DND-41 (cell line): Measurements from ENCODE around the gene ICA1L.

Source experiments
- ATAC-seq: fragments of 200-7000 bp; cut with Tn5 transposase; 3 replicates; pipeline ENCODE4 v1.9.1; 2021; ENCODE audit warnings: low read depth; ENCODE audit not compliant: insufficient read depth
- DNase-seq: peaks from one replicate; pipeline ENCODE4 v3.0.0-alpha.2; 2020
- H2AFZ ChIP-seq: 2 replicates; pipeline ENCODE4 v1.6.0; 2012; ENCODE audit warnings: low read depth, low read length
- H3K27ac ChIP-seq: 2 replicates; pipeline ENCODE4 v1.5.1; 2012; ENCODE audit warnings: low read length, inconsistent platforms
- H3K27me3 ChIP-seq: fragments of 200-600 bp; sonication (generic); 2 replicates; pipeline ENCODE4 v1.6.0; 2012; ENCODE audit warnings: low read length, mild to moderate bottlenecking, inconsistent platforms; ENCODE audit not compliant: insufficient read depth, poor library complexity
- H3K36me3 ChIP-seq: 2 replicates; pipeline ENCODE4 v1.5.1; 2012; ENCODE audit warnings: low read length, inconsistent platforms; ENCODE audit not compliant: insufficient read depth
- H3K4me1 ChIP-seq: 2 replicates; pipeline ENCODE4 v1.5.1; 2012; ENCODE audit warnings: mild to moderate bottlenecking, low read length; ENCODE audit not compliant: insufficient read depth
- H3K4me2 ChIP-seq: 2 replicates; pipeline ENCODE4 v1.6.0; 2012; ENCODE audit warnings: mild to moderate bottlenecking, moderate library complexity, low read length, inconsistent platforms; ENCODE audit not compliant: insufficient read depth
- H3K4me3 ChIP-seq, 2 experiments: fragments of 200-600 bp in 1 of 2; shearing (Covaris generic) in 1 of 2; 2 replicates each; pipeline ENCODE4 v1.5.1; 2012 to 2016; ENCODE audit warnings: inconsistent platforms in 2 of 2, low read length in 2 of 2, mild to moderate bottlenecking in 2 of 2, low read depth in 1 of 2, moderate library complexity in 1 of 2
- H3K79me2 ChIP-seq: 2 replicates; pipeline ENCODE4 v1.6.0; 2012; ENCODE audit warnings: low read length, inconsistent platforms; ENCODE audit not compliant: insufficient read depth
- H3K9ac ChIP-seq: 2 replicates; pipeline ENCODE4 v1.6.0; 2012; ENCODE audit warnings: low read depth, mild to moderate bottlenecking, inconsistent platforms, low read length, moderate library complexity
- H3K9me3 ChIP-seq: 2 replicates; pipeline ENCODE4 v1.5.1; 2012; ENCODE audit warnings: low read length, moderate library complexity, mild to moderate bottlenecking, inconsistent platforms; ENCODE audit not compliant: insufficient read depth, severe bottlenecking
- H4K20me1 ChIP-seq: 2 replicates; pipeline ENCODE4 v1.6.0; 2012; ENCODE audit warnings: low read length; ENCODE audit not compliant: insufficient read depth
- EZH2 ChIP-seq: IDR thresholded peaks from 3 replicates; pipeline ENCODE4 v1.6.1; 2012; ENCODE audit warnings: borderline replicate concordance, low read depth, mild to moderate bottlenecking, moderate library complexity, low read length, inconsistent platforms; ENCODE audit not compliant: severe bottlenecking
- TF ChIP-seq, protein P1 (sequence below): IDR thresholded peaks from 2 replicates; pipeline ENCODE4 v1.5.1; 2012; ENCODE audit warnings: borderline replicate concordance, low read length, moderate library complexity, mild to moderate bottlenecking; ENCODE audit not compliant: poor library complexity, severe bottlenecking; ENCODE audit errors: extremely low read depth

ICA1L gene

DNA sequence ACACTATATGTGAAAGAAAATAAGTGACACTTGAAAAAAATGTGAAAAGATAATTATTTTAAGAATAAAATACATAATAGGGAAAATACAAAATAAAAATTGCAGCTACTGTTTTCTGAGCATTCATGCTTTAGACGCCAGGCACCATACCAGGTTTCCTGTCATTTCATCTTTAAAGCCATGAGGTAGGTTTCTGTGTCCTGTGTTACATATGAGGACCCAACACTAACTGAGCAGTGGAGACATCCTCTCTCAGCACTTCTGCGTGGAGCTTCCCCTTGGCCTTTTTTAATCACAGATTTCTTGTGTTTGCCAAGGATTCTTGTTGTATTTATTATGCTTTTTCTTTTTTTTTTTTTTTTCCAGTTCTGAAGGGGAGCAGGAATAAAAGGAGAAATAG is 119.5 kb downstream of the ICA1L start:
- H3K4me1 ChIP-seq, result no peaks in the 10 kb centered on the region
- H3K36me3 ChIP-seq, result peaks cover 5% of the 10 kb centered on the region
- no peaks in the 10 kb centered on the region for H3K9me3 ChIP-seq
- no peak overlapping the region for H3K4me2 ChIP-seq
- no peaks in the 10 kb centered on the region for H4K20me1 ChIP-seq
- no peaks in the 10 kb centered on the region for H3K27me3 ChIP-seq
- ATAC-seq, result no peak
- H3K4me3 ChIP-seq, result no peak overlapping the region
- H3K27ac ChIP-seq, result no peak overlapping the region
- TF ChIP-seq, protein P1, sequence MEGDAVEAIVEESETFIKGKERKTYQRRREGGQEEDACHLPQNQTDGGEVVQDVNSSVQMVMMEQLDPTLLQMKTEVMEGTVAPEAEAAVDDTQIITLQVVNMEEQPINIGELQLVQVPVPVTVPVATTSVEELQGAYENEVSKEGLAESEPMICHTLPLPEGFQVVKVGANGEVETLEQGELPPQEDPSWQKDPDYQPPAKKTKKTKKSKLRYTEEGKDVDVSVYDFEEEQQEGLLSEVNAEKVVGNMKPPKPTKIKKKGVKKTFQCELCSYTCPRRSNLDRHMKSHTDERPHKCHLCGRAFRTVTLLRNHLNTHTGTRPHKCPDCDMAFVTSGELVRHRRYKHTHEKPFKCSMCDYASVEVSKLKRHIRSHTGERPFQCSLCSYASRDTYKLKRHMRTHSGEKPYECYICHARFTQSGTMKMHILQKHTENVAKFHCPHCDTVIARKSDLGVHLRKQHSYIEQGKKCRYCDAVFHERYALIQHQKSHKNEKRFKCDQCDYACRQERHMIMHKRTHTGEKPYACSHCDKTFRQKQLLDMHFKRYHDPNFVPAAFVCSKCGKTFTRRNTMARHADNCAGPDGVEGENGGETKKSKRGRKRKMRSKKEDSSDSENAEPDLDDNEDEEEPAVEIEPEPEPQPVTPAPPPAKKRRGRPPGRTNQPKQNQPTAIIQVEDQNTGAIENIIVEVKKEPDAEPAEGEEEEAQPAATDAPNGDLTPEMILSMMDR, result no peak
- no peak for TF ChIP-seq EZH2
- no peak overlapping the region for H2AFZ ChIP-seq
- H3K9ac ChIP-seq, result no peak overlapping the region
- DNase-seq, result no peak
- no peaks in the 10 kb centered on the region for H3K79me2 ChIP-seq

DNA sequence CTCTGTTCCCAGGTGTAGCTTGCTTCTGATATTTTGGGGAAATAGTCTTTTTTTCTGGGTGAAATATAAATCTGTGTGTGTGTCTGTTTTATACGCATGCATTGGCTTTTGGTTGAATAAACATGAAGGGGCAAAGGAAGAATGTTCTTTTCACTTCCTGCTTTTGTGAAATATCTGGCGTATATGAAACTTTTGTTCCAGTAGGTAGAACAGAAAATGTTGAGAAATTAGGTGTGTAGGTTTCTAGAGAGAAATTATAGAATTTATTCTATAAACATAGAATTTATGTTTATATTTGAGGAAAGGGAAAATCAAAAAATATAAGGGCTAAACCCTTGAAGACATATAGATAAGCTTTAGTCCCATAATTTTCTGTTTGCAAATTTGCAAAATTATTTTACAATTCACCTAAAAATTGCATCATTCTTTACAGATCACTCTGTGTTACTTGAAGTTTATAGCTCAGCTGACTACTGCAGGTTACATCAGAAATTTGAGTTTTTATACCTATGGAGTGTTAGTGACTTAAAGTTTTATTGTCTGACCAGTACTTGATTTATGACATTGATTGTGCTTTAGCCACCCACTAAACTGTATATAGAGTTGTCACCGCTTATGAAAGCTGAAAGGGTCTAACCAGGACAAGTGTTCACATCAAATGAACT is 120.7 kb downstream of the ICA1L start:
- H4K20me1 ChIP-seq, result no peaks in the 10 kb centered on the region
- no peaks in the 10 kb centered on the region for H3K36me3 ChIP-seq
- no peaks in the 10 kb centered on the region for H3K4me1 ChIP-seq
- no peaks in the 10 kb centered on the region for H3K9me3 ChIP-seq
- DNase-seq (no peak), ATAC-seq (no peak)
- no peak overlapping the region for H3K9ac ChIP-seq
- no peak for TF ChIP-seq EZH2
- no peaks in the 10 kb centered on the region for H3K79me2 ChIP-seq
- no peak overlapping the region for H3K27ac ChIP-seq
- no peak overlapping the region for H2AFZ ChIP-seq
- no peak overlapping the region for H3K4me3 ChIP-seq
- H3K27me3 ChIP-seq, result no peaks in the 10 kb centered on the region
- H3K4me2 ChIP-seq, result no peak overlapping the region

DNA sequence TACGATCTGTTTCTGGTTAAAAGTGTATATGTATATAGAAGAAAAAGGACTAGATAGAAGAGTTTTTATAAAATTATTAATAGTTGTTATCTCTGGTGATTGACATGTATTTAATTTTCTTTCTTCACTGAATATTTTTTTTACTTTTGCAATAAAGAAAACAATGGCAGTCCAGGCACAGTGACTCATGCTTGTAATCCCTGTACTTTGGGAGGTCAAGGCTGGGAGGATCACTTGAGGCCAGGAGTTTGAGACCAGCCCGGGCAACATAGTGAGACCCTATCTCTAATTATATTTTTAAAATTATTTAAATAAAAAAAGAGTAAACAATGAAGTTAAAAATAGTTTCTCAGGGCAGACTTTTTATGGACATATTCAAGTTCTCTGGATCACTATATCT is 122.1 kb downstream of the ICA1L start:
- TF ChIP-seq, protein P1, result no peak
- TF ChIP-seq EZH2, result no peak
- no peak for ATAC-seq

DNA sequence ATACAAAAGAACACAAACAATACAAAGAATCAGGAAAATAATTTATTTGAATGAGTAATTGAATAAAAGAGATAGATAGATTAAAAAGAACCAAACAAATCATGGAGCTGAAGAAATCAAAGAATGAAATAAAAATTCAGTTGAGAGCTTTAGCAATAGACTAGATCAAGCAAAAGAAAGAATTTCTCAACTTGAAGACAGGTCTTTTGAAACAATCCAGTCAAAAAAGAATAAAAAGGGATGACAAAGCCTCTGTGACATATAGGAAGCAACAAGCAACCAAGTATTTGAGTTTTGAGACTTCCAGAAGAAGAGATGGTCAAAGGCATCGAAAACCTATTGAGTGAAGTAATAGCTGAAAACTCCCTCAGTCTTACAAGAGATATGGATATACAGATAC is 128.0 kb downstream of the ICA1L start:
- H3K27me3 ChIP-seq, result no peaks in the 10 kb centered on the region
- DNase-seq (no peak), ATAC-seq (no peak)
- H3K4me3 ChIP-seq, result no peak overlapping the region
- H3K36me3 ChIP-seq, result peaks cover 26% of the 10 kb centered on the region
- no peak overlapping the region for H3K27ac ChIP-seq
- H3K79me2 ChIP-seq, result no peaks in the 10 kb centered on the region
- H3K4me1 ChIP-seq, result no peaks in the 10 kb centered on the region
- TF ChIP-seq, protein P1, result no peak
- no peak for TF ChIP-seq EZH2
- H3K4me2 ChIP-seq, result no peak overlapping the region
- no peak overlapping the region for H2AFZ ChIP-seq
- H4K20me1 ChIP-seq, result no peaks in the 10 kb centered on the region
- H3K9me3 ChIP-seq, result peaks cover 23% of the 10 kb centered on the region
- H3K9ac ChIP-seq, result no peak overlapping the region

More for the DNA sequence above, 122.1 kb downstream of the ICA1L start:
- H3K4me1 ChIP-seq, result no peaks in the 10 kb centered on the region
- no peaks in the 10 kb centered on the region for H3K79me2 ChIP-seq
- H3K4me3 ChIP-seq, result no peak overlapping the region
- no peaks in the 10 kb centered on the region for H4K20me1 ChIP-seq
- no peak overlapping the region for H3K4me2 ChIP-seq
- H3K9ac ChIP-seq, result no peak overlapping the region
- no peak overlapping the region for H3K27ac ChIP-seq
- DNase-seq, result no peak
- H3K27me3 ChIP-seq, result no peaks in the 10 kb centered on the region
- no peaks in the 10 kb centered on the region for H3K36me3 ChIP-seq
- H3K9me3 ChIP-seq, result peaks cover under 1% of the 10 kb centered on the region
- H2AFZ ChIP-seq, result no peak overlapping the region
